Stimulated activated CD4-positive, alpha-beta T cell treated with anti-CD3 and anti-CD28 coated beads, TNF-alpha, amount 100 ng/mL, for 48 hours (primary cell): ENCODE measurements around the gene CFAP97D1.
A peak's percentile ranks its signal among the peaks of the same experiment; 100 is the strongest.

Experiments used
- DNase-seq, 3 donors: peaks; one replicate each; pipeline ENCODE4 v3.0.0-alpha.2; 2020; ENCODE audit warnings: low read depth in 3 of 3

The CFAP97D1 gene

DNA sequence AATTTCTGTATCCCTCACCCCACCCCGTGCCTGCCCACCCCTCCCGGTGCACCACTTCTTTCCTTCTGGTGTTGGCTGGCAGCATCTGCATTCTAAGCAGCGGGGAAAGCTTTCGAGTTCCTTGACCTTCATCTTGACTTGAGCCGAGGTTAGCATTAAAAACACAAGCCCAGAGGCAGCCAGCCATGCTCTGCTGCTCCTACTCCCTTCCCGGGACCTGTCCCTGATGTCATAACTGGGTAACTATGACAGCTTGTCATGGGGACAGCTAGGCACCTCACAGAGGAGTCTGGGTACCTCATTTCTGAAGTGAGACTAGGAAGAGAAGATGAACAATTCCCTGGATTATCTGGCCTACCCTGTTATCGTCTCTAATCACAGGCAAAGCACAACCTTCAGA is at the start of gene CFAP97D1:
Gene CFAP97D1 (plus strand): TSS at position 301 of the 400 bp plus-strand sequence. CDS start 28 bp downstream, at position 329.
- no peak for DNase-seq

DNA sequence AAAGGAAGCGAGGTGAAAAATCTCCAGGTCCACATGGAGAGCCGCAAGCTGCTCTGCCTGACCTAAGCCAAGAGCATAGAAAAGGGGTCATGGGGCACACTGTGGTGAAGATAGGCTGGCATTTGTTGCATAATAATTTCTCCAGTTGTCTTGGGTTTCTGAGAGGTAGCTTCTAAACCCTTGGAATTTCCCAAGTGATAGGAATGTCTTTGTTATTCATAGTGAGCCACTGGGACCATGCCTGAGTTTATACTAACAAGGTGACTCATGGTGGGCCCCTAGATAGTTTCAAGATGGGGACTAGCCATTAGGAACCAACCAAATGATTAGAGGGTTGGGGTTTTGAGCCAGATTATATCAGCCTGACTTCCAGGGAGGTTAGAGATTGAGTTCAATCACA is 47.3 kb upstream of the CFAP97D1 start:
- no peak for DNase-seq

DNA sequence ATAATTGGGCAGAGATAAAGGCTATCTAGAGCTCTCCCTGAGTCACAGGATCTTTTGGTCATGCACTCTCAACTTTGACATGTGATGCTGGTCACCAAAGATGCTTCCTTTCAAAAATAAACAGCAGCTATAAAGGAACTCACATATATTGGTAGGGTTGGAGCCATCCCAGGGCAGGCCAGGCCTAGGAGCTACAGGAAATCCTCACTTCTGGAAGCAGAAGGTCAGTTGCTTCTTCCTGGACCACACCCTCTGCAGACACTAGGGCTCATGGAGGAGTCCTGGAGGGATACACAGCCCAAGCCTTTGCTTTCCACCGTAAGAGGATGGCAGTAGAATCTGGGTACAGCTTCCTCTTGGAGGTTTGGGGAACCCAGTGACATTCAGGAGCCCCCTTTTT is 46.3 kb upstream of the CFAP97D1 start:
- DNase-seq = no peak

DNA sequence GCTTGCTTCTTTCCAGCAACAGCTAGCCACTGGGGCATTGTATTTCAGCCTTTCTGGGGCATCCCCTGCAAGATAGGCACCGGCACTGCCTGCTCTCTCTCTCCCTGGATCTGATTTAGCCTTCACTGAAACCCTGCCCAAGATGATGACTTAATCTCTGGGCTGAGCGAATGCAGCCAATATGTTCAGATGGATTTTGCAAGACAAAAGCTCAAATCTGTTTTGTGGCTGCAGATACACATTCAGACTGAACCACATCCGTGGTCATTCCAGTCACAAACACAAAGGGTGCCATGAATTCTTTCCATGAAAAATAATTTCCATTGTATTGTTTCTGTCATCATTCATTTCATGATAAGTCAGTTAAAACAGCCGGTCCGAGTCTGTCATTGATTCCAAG is 45.9 kb upstream of the CFAP97D1 start:
- no peak for DNase-seq

GRCh38 chr17:43736389-43736788 is 43.8 kb upstream of the CFAP97D1 start:
- DNase-seq = no peak

- DNase-seq = no peak
These were observed 42.5 kb upstream of the CFAP97D1 start for GRCh38 chr17:43737722-43738121.

DNA sequence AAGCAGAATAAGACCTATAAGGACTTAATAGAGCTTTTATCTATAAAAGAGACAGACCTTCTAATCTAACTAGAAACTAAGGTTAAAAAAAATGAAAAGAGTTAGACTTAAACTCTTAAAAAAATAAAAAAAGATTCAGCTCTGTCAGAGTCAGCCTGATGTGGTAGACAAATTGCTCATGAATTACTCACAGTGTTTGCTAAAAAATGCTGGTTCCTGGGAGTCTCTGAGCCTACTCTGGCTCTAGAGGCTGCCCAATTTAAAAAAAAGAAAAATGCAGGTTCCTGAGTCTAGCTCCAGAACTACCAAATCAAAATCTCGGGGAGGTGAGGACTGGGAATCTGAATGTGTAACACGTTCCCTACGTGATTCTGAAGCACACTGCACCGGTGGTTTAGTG is 39.7 kb upstream of the CFAP97D1 start:
- DNase-seq = no peak

DNA sequence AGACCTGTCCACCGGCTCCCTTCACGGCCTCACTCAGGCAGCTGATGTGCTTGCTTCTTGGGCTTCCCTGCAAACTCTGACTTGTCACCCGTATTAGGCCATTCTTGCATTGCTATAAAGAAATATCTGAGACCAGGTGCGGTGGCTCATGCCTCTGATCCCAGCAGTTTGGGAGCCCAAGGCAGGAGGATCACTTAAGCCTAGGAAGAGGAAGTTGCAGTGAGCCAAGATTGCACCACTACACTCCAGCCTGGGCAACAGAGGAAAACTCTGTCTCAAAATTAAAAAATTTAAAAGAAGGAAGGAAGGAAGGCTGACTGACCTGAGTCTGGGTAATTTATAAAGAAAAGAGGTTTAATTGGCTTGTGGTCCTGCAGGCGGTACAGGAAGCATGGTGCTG is 38.6 kb upstream of the CFAP97D1 start:
- DNase-seq = no peak

- DNase-seq = no peak
These were observed 34.7 kb upstream of the CFAP97D1 start for GRCh38 chr17:43745541-43745940.

DNA sequence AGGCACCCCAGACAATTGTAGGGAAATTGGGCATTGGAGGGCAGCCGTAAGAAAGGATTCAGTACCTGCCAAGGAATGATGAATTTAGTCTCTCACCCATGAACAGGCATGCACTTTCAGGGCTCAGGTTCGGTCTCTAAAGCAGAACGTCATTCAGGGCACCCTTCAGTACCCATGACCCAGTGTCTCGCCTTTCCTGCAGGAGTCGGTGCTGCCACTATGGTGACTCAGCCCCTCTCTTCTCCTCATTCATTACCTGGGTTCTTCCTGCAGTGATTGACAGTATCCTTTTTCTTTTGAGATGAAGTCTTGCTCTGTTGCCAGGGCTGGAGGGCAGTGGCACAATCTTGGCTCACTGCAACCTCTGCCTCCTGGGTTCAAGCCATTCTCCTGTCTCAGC is 30.1 kb upstream of the CFAP97D1 start:
- no peak for DNase-seq

DNA sequence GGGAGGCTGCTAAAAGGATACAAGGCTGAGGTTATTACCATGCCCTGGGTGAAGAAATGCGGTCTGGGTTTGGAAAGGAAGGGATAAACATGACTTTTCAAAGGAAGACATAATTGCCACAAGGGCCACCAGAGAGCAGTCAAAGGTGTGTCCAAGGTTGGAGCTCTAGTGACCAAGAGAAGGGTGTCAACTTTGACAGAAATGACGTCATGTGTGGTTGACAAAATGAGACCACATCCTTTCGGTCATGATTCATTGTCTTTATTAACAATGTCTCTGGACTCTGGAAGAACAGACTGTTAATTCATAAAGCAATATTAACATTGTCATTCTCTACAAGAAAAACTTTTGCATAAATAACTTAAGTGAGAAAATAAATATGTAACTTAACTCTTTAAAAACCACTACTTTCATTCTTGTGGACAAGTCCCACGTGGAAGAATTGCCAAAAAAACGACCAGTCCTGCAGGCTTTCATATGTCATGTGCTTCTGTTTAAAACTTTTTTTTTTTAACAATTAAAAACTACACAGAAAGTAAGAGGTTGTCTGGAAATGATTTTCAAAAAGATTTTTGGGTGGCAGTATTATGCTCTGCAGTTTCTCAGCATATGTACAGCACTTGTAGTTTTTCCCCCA is 26.6 kb upstream of the CFAP97D1 start:
- no peak for DNase-seq

- DNase-seq = no peak
These were observed 25.3 kb upstream of the CFAP97D1 start for GRCh38 chr17:43754947-43755346.

DNA sequence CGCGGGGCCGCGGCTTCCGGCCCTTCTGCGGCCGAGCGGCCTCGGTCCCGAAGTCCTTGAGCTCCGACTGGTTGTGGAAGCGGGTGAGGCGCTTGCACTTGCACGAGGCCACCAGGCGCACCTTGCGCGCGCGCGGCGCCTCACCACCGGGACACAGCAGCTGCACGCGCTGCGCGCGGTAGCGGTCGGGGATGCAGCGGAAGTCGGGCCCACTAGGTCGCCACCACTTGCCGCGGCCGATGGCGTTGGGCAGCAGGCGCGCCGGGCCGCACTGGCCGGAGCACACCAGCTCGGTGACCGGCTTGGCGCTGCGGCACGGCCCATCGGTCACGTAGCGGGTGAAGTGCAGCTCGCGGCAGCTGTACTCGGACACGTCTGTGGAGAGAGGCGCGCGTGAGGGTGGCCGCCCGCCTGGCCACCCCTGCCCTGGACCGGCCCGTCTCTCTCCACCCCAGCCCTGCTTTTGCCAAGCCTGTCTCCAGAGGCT is 24.8 kb upstream of the CFAP97D1 start:
- DNase-seq = peak in 1 of 3 donors; percentile 9

GRCh38 chr17:43756201-43756600 is 24.0 kb upstream of the CFAP97D1 start:
- DNase-seq = no peak

DNA sequence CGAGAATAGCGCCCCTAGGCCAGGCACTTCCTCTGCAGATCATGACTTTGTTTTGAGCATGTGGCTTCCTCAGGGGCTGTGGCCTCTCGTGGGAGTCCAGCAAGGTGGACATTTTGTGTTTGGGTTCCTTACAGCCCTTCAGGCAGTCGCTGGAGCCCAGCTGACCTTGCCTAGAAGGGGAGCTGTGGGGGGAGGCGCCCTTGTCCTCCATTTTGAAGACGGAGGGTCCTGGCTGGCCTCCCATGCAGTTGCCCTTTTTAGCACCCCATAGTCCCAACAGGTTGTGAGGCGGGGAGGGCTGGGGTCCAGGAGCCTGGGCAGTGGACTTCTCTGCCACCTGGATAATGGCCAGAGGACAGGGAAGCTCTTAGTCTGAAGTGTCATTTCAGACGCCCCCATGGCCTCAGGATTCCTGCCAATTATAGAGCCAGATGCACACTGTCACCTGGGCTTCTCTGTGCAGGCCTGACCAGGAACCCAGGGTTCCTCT is 23.0 kb upstream of the CFAP97D1 start:
- DNase-seq = no peak

DNA sequence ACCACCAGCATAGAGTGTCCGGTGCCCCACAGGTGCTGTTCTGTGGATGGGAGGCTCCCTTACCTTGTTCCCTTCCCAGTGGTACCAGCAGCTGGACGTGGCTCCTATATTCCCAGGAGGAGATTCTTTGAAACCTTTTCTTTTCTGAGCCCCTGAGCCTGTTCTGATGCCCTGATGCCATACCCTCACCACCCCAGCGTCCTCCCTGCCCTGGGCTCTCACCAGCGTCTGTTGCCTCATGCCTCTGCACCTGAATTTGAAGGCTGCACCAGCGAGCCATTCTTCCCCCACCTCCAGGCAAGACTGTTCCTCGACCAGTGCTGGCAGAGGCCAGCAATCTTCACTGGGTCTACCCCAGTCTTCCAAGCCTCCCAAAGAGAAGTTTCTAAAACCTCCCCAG is 22.1 kb upstream of the CFAP97D1 start:
- no peak for DNase-seq

GRCh38 chr17:43758497-43759174 is 21.6 kb upstream of the CFAP97D1 start, which contains the start of gene SOST:
Gene SOST, minus strand, starts transcription at chr17:43758791. Its CDS starts 50 bp downstream, at chr17:43758741.
- DNase-seq = no peak

DNA sequence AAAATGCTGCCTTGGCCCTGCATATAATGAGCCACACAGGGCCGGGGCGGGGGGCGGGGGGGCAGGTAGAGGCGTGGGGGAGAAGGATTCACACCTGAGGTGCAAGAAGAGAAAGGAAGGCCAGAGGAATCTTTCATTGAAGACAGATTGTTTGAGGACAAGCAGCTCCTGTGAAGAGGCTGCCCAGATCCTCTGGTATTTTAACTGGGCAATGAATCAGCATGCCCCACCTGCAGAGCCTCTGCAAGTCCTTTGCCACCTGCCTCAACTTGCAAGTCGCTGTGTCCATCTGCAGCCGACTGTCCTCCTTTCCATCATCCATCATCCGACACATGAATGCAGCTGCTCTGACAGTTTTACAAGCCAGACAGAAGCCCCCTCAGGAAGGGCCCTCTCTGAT is 20.4 kb upstream of the CFAP97D1 start:
- no peak for DNase-seq

- DNase-seq = peak; percentile 77 to 93 (median 90)
These were observed 19.9 kb upstream of the CFAP97D1 start for GRCh38 chr17:43760254-43760852.

- DNase-seq = peak in 2 of 3 donors; percentile 9 to 50
These were observed 13.7 kb upstream of the CFAP97D1 start for GRCh38 chr17:43766413-43767052.

GRCh38 chr17:43767053-43767712 is 13.1 kb upstream of the CFAP97D1 start:
- no peak for DNase-seq

DNA sequence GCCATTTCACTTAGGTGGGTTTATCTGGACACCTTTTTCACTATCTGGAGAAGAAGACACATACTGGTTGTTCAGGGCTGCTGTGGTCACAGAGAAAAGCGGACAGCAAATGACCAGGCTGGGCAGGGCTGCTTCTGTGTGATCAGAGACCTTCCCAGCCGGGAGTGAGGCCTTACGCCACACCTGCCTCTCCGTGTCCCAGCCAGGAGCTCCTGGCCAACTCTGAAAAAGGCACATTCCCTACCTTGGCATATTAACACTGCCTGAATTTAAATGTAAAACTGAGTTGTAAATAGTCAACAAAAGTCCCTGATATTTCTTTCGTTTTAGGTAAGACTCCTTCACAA is 12.5 kb upstream of the CFAP97D1 start:
- no peak for DNase-seq
